ENCODE data around the gene ZNF782. TPM values are rescaled to one million over a fixed set of nuclear protein-coding genes. Genes with fewer than 3 reads are reported as not detected.

ZNF782 gene
- total and polyA plus RNA-seq, 2 of the 8 experiments (the other 6 are each of a cell fraction or from before 2014, with no cell fraction given) = 1.4 to 7.4 TPM

DNA sequence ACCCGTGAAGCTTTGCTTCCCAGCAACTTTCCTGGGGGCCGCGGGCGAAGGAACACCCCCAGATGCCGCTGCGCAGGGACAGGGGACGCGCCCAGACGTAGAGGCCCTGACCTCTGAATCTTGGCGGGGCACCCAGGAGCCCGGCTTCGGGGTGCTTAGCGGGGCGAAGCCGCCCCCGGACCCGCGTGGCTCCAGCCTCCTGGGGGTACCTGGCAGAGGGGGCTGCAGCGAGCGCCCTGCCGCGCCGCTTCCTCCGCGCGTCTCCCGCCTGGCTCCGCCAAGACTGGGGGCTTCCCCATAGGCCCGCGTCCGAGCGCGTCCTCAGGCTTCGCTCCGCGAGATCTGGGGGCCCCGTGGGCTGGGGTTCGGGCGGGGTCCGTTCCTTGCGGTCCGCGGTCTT, 23.0 kb upstream of the ZNF782 start:
- Histone ChIP-seq H2AFZ (ENCODE audit: low read length) (no peak overlapping the region), H3K79me1 (ENCODE audit: low read depth, low read length) (no peaks in the 10 kb centered on the region), H3K9me3 (ENCODE audit: insufficient read depth in 2 of 2, low read depth in 1 of 2, low read length in 1 of 2) (no peaks in the 10 kb centered on the region), H4K5ac (ENCODE audit: insufficient read length, low read depth, low read length) (no peak overlapping the region), H4K20me1 (replicated peaks in 1 of 2; ENCODE audit: control insufficient read depth in 1 of 2, insufficient read depth in 2 of 2, low read length in 2 of 2) (no peaks in the 10 kb centered on the region), H2BK5ac (ENCODE audit: low read depth, low read length) (no peak overlapping the region), H3K4me3 (ENCODE audit: extremely low read depth in 1 of 4, insufficient read depth in 2 of 4, low read depth in 3 of 4, low read length in 4 of 4) (no peak overlapping the region), H3K4me2 (ENCODE audit: insufficient read depth in 1 of 2, low read depth in 2 of 2, low read length in 2 of 2) (no peak overlapping the region), H3K14ac (ENCODE audit: insufficient read length) (no peak overlapping the region), H3K23ac (ENCODE audit: insufficient read length) (no peak overlapping the region), H3K4me1 (replicated peaks in 1 of 4; ENCODE audit: control insufficient read depth in 3 of 4, insufficient read depth in 4 of 4, low read length in 3 of 4) (peaks cover 0 to 6% (median 1%) of the 10 kb centered on the region in 4 experiments; a peak in 2 of 7 replicates), H2BK20ac (ENCODE audit: low read length) (no peak overlapping the region), H3K27me3 (replicated peaks in 1 of 4; ENCODE audit: control insufficient read depth in 3 of 4, extremely low read depth in 1 of 4, insufficient read depth in 3 of 4, low read length in 3 of 4) (0 out of 7 replicates have a peak, but pooled peaks cover 0 to 8% (median 2%) of the 10 kb centered on the region in 4 experiments), H3K79me2 (ENCODE audit: control insufficient read depth in 1 of 2, insufficient read depth in 2 of 2, low read length in 2 of 2) (no peaks in the 10 kb centered on the region), H3K36me3 (ENCODE audit: control insufficient read depth in 2 of 4, insufficient read depth in 4 of 4, low read length in 3 of 4) (no peaks in the 10 kb centered on the region), H4K91ac (replicated peaks; ENCODE audit: insufficient read length, low read length) (no peak overlapping the region), H3K18ac (ENCODE audit: extremely low read depth, low read length) (no peak overlapping the region), H3K4ac (replicated peaks; ENCODE audit: insufficient read length, low read depth, low read length) (no peak overlapping the region), H2BK12ac (ENCODE audit: low read depth, low read length) (no peak overlapping the region), H2AK5ac (ENCODE audit: low read depth, low read length) (no peak overlapping the region), H2BK15ac (ENCODE audit: low read length) (no peak overlapping the region), H3K9ac (replicated peaks in 1 of 4; ENCODE audit: extremely low read depth in 1 of 4, low read depth in 3 of 4, low read length in 3 of 4) (no peak overlapping the region), H3K56ac (replicated peaks; ENCODE audit: insufficient read length, low read depth, low read length) (no peak overlapping the region), H2BK120ac (replicated peaks; ENCODE audit: low read depth, low read length) (no peak overlapping the region), H3K27ac (ENCODE audit: low read depth, low read length) (no peak overlapping the region), H3K23me2 (ENCODE audit: low read depth, low read length) (peaks cover 2% of the 10 kb centered on the region; the same call in 1 of the 2 replicates), H4K8ac (ENCODE audit: extremely low read depth, insufficient read depth, low read length) (peak overlapping the region; percentile 63; the same call in 1 of the 2 replicates)
- DNase-seq (ENCODE audit: low read depth in 1 of 2, low spot score in 2 of 2) (no peak), FAIRE-seq (no peak)
- 87% methylated on average over 33 of the region's 43 CpGs; no CpG with 5 or more reads in 1 of the 2 experiments for WGBS, 2 experiments (ENCODE audit: extremely low coverage in 1 of 2, insufficient coverage in 1 of 2, insufficient read length in 1 of 2, insufficient replicate concordance in 2 of 2, low coverage in 1 of 2, low lambda C conversion rate in 2 of 2, missing lambda C conversion rate in 1 of 2)
- TF ChIP-seq SIX5 (IDR thresholded peaks at IDR 0.05; ENCODE audit: low read depth, low read length) = no peak
- TF ChIP-seq RXRA (IDR thresholded peaks at IDR 0.05; ENCODE audit: insufficient read depth, low read depth, low read length) = no peak
- no peak for TF ChIP-seq E2F6 (IDR thresholded peaks at IDR 0.05)
- no peak for TF ChIP-seq TEAD4 (IDR thresholded peaks at IDR 0.05; ENCODE audit: low read depth, low read length)
- CTCF ChIA-PET (ENCODE audit: partially characterized antibody) = no interaction called here
- POLR2A ChIA-PET (ENCODE audit: partially characterized antibody) = interaction anchor here (0.7 kb wide), 1 partner anchor 23 kb away, joined by 4 read pairs; the partner anchor contains the start of gene ZNF782
